Left lung (tissue), 10 donors: ENCODE results near the gene DGKQ. TPM values are rescaled to one million over a fixed set of nuclear protein-coding genes. Genes with fewer than 3 reads are reported as not detected.
"Not testable (repeated sequence)": the region's sequence is repeated elsewhere in the genome, so short reads cannot be mapped to it uniquely, and the experiment has no call there.

ENCODE experiments used
- ATAC-seq: fragments of 200-7000 bp; cut with Tn5 transposase; one replicate; pipeline ENCODE4 v1.9.1; 2020; ENCODE audit warnings: moderate library complexity
- DNase-seq, 4 donors: peaks; one replicate each; pipeline ENCODE4 v3.0.0-alpha.2; 2013 to 2020
- H3K27ac ChIP-seq, 2 donors: fragments of 200-600 bp; sonication (generic) in 1 of 2; one replicate each; pipeline versions ENCODE4 v1.5.0 to v1.8.0; 2020 to 2021
- H3K27me3 ChIP-seq, 2 donors: fragments of 200-600 bp; sonication (generic) in 1 of 2; one replicate each; pipeline versions ENCODE4 v1.5.0 to v1.8.0; 2020 to 2021
- H3K36me3 ChIP-seq, 2 donors: fragments of 200-600 bp; sonication (generic) in 1 of 2; one replicate each; pipeline versions ENCODE4 v1.5.0 to v1.8.0; 2020 to 2021
- H3K4me1 ChIP-seq, 2 donors: fragments of 200-600 bp; one replicate each; pipeline ENCODE4 v1.8.0; 2021
- H3K4me3 ChIP-seq, 2 donors: fragments of 200-600 bp; sonication (generic) in 1 of 2; one replicate each; pipeline versions ENCODE4 v1.5.0 to v1.8.0; 2020 to 2021; ENCODE audit warnings: mild to moderate bottlenecking in 1 of 2
- H3K9me3 ChIP-seq, 2 donors: fragments of 200-600 bp; sonication (generic) in 1 of 2; one replicate each; pipeline versions ENCODE4 v1.5.0 to v1.8.0; 2020 to 2021
- CTCF ChIP-seq, 2 donors: fragments of 200-600 bp; sonication (generic) in 1 of 2; IDR thresholded peaks; one replicate each; pipeline versions ENCODE4 v1.5.0 to v1.8.0; 2021; ENCODE audit warnings: antibody characterized with exemption in 2 of 2
- intact Hi-C, 2 donors: fragments of 100-400 bp; cut with DNase I; formaldehyde crosslinking; loops; one replicate each; pipeline versions ENCODE4 v1.11.2 to v1.14.2; 2022
- polyA plus RNA-seq, 6 donors: library from polyadenylated mRNA; unstranded; fragments of 120-200 nt; gene quantifications; one replicate each; pipeline ENCODE4 v1.2.1, GENCODE V29; 2013; ENCODE audit not compliant: insufficient read length in 6 of 6
- total RNA-seq, 2 donors: library from RNA; stranded (reverse); fragmentation: NEBNext Ultra II Directional; extraction: Animal tissue kit (Norgen Biotek cat#: 25700); gene quantifications; one replicate each; pipeline ENCODE4 v1.2.1, GENCODE V29; 2021
- donor health status: DM: no; HTN: yes; CAD: no.
- donor health status: DM: no; HTN: no; CAD: no.

Gene DGKQ
- total and polyA plus RNA-seq, 8 donors, result 5.0 to 19.8 (median 6.7) TPM

GRCh38 chr4:947491-947971, 25.8 kb downstream of the DGKQ start:
- TF ChIP-seq CTCF (IDR thresholded peaks at IDR 0.05), result no peak
- Histone ChIP-seq H3K9me3 (no peaks in the 10 kb centered on the region), H3K4me3 (no peak overlapping the region), H3K27me3 (no peaks in the 10 kb centered on the region), H3K36me3 (peaks cover 0 to 9% of the 10 kb centered on the region in 2 donors), H3K4me1 (peaks cover 0 to 4% of the 10 kb centered on the region in 2 donors), H3K27ac (no peak overlapping the region)
- DNase-seq (peak in 1 of 4 donors; percentile 53), ATAC-seq (no peak)
- intact Hi-C loops, result no loop called here

GRCh38 chr4:946517-947471, 26.6 kb downstream of the DGKQ start:
- ATAC-seq, result no peak
- H3K4me3 ChIP-seq, result no peak overlapping the region
- H3K27ac ChIP-seq, result no peak overlapping the region
- peaks cover 0 to 4% of the 10 kb centered on the region in 2 donors for H3K4me1 ChIP-seq
- intact Hi-C loops, result no loop called here
- DNase-seq, result peak in 1 of 4 donors; percentile 58
- no peak for TF ChIP-seq CTCF (IDR thresholded peaks at IDR 0.05)
- peaks cover 0 to 6% of the 10 kb centered on the region in 2 donors for H3K36me3 ChIP-seq
- no peaks in the 10 kb centered on the region for H3K9me3 ChIP-seq
- H3K27me3 ChIP-seq, result no peaks in the 10 kb centered on the region

GRCh38 chr4:946103-946450, 27.3 kb downstream of the DGKQ start:
- intact Hi-C loops, result no loop called here
- TF ChIP-seq CTCF (IDR thresholded peaks at IDR 0.05), result no peak
- H3K9me3 ChIP-seq, result no peaks in the 10 kb centered on the region
- no peak overlapping the region for H3K4me3 ChIP-seq
- no peak overlapping the region for H3K27ac ChIP-seq
- peak in 1 of 4 donors; percentile 50 for DNase-seq
- peaks cover 0 to 4% of the 10 kb centered on the region in 2 donors for H3K4me1 ChIP-seq
- ATAC-seq, result no peak
- no peaks in the 10 kb centered on the region for H3K36me3 ChIP-seq
- H3K27me3 ChIP-seq, result no peaks in the 10 kb centered on the region

GRCh38 chr4:945274-946102, 27.9 kb downstream of the DGKQ start:
- intact Hi-C loops, result no loop called here
- no peak for TF ChIP-seq CTCF (IDR thresholded peaks at IDR 0.05)
- no peaks in the 10 kb centered on the region for H3K36me3 ChIP-seq
- peak; percentile 70 for ATAC-seq
- peak in 1 of 4 donors; percentile 31 for DNase-seq
- H3K4me3 ChIP-seq, result no peak overlapping the region
- peaks cover 0 to 4% of the 10 kb centered on the region in 2 donors for H3K4me1 ChIP-seq
- H3K9me3 ChIP-seq, result no peaks in the 10 kb centered on the region
- no peak overlapping the region for H3K27ac ChIP-seq
- H3K27me3 ChIP-seq, result no peaks in the 10 kb centered on the region

- DNase-seq, H3K27ac ChIP-seq, H3K9me3 ChIP-seq, ATAC-seq, H3K4me3 ChIP-seq, H3K27me3 ChIP-seq, H3K36me3 ChIP-seq, intact Hi-C loops, H3K4me1 ChIP-seq: not testable (repeated sequence)
These were observed 33.9 kb downstream of the DGKQ start for GRCh38 chr4:939508-939907.
